8988T (cell line): ENCODE results near the gene GRIA1.

ENCODE experiments used
- DNase-seq: peaks from one replicate; pipeline ENCODE4 v3.0.0; 2011

The GRIA1 gene

DNA sequence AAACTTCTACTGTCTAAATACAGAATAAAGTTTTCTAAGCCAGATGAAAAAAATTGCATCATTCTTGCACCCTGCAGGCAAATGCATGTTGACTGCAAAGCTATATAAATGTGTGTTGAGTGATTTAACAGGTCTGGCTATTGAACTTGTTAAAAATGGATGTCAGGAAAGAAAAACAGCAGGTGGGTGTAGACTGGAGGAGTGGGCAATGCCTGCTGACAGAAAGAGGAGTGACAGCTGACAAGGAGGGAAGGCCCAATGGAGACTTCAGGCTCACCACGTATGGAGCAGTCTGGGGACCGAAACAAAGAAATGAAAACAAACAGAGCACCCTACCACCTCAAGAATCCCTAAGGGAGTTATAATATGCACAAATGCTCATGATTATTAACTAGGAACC is 127.8 kb downstream of the GRIA1 start:
- DNase-seq, result no peak

DNA sequence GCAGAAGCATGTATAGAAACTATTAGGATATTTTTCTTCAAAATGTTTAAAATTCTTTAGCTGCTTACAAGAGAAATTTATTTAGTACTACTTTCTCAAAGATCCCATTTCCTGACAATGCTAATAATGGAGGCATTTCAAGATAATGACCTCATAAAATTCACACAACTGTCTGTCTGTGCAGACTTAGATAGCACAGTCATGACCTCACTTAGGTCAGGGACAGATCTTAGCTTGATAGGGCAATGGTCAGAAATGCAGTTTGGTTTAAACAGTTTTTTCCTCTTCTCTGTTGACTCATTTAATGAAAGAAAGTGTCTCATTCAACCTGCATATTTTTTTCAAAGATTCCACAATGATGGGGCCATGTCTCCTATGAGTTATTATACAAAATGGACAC is 128.4 kb downstream of the GRIA1 start:
- no peak for DNase-seq

DNA sequence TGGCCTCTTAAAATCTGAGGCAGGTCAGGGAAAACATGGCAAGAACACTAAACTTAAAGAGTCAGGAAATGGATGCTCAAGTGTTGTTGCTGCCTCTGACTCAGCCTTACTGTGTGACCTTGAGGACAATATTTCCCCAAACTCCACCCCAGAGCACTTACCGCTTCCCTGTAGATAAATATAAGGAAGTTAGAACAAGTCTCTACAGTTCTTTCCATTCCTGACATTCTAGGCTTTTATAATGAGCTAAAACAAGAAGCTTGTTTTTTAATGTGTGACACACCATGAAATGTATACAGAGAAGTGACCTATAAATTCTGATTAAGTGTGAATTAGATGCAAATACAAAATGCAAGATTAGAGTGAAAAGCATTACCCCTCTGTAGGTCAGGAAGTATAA is 129.3 kb downstream of the GRIA1 start:
- DNase-seq, result no peak

DNA sequence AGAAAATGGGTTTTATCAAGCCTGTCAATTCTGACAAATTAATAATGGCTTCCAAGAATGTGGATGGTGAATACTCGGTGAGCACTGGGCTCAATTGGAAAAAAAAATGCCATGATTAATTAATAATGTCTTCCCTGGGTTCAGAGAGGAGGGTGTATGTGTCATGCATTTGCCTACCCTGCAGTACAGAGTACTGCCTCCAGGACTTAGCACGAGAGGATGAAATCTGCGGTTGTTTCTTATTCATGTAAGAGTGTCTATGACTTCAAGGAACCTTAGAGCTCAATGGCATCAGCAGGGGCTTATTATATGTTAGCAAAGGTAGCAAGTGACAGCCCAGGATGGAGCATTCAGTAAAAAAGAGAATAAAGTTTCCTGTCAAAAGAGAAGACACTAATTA is 132.7 kb downstream of the GRIA1 start:
- DNase-seq, result no peak

DNA sequence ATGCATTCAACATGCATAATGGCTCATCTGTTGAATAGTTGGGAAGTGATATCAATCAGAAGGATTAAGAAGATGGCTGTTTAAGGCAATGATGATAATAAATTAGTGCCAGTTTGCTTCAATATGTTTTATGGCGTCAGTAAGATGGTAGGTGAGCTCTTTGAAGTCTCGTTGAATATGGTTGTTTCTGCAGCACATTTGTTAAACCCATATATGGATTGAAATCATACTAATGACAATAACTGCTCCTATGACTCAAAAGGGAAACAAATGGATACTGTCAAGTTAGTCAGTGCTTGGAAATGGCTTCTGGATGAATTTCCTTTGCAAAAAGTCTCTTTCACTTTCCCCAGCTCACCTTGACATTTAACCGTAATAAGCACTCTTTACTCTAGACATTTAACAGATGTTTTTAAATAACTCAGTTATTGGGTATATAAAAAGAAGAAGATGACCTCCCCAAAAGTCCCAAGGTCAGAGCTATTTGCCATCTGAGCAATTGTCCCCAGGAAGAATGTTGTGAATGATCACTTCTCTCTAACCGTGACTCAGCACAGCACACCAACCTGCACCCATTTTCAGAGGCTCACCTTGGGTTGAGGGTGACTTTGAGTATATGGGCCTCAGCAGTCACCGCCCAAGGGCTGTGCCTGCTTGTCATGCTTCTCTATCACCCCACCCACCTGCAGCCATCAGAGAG is 133.4 kb downstream of the GRIA1 start:
- DNase-seq, result no peak

DNA sequence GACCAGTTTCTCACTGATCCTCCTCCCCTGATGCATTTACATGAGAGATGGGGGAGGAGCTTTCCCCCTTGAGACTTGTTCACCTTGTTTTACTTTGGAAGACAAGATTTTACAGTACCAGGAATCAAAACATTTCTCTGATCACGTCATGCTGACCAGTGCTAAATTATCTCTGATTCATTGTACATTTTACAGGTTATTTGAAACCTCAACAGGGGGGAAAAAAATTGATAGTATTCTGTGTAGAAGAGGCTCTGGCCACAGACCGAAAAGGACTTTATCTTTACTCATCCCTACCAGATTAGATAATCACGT is 133.9 kb downstream of the GRIA1 start:
- no peak for DNase-seq

DNA sequence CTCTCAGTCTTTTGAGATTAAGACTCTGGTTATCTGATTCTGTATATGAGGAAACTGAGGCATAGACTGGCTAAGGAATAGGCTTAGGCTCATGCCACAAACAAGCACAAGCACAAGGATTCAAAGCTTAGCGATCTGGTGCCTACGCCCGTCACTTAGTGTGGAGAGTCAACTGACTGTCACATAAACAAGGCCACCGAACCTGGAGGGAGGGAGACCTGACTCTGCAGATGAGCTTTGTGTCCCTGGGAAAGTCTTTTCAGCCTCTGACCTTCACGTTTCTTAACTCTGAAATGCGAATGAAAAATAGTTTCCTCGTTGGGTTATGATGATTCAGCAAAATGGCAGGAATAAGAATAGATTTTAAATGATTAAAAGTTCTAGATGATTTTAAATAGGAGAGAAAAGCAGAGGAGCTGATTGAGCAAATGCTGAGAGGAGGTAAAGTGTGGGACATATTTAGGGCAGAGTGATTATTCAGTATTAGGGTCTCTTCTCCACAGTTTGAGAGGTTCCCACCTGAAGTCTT is 135.4 kb downstream of the GRIA1 start:
- DNase-seq, result no peak

DNA sequence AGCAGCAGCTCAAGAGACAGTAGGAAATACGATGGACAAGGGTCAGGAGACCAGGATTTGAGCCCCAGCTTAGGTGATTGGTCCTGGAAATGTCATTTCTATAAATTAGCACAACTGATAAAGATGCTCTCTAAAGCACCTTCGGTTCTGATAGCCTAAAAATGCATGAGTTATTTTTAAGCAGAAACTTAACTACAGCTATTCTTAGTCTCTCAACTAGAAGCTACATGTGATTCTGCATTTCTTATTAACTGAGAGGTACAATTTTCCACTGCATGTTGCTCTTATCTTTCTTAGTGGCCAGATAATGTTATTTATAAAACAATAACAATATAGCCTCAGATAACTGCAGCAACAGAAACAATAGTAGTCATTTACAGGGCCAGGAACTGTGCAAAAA is 136.4 kb downstream of the GRIA1 start:
- no peak for DNase-seq

DNA sequence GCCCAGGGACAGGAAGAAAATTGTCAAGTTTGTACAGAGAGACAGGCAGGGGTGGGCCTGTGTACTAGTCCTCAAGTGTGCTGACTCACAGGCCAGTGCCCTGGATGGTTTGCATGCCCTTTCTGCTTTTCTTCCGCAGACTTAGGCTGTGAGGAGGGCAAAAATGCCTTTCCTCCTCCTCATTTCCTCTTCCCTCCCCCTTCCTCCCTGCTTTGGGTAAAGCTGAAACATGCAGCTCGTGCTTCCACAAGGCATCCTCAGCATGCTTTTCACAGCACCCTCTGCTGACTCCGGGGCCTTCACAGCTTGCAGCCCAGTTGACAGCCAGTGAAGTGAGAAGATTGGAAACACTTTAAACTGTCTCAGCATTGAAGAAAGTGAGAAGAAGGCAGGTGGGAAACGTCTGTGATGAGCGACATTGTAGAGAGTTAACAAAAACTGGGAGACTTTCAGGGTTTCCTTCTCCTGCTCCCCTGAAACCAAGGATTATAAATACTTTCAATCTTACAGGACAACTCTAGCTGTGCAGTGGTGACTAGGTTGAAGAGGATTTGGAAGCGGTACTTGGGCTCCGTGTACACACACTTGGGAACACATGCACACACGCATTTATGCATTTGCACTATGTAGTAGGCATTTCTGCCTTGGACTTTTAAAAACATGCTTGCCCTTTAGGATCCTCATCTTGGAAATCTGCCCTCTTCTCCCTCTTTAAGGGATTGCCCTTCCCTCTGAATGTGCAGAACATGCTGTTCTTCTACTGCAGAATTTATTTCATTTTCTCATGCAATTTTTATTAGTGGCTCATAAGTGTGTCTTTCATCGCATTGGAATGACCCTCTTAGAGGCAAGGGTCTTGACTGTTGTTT is 138.8 kb downstream of the GRIA1 start:
- peak; percentile 14 for DNase-seq

DNA sequence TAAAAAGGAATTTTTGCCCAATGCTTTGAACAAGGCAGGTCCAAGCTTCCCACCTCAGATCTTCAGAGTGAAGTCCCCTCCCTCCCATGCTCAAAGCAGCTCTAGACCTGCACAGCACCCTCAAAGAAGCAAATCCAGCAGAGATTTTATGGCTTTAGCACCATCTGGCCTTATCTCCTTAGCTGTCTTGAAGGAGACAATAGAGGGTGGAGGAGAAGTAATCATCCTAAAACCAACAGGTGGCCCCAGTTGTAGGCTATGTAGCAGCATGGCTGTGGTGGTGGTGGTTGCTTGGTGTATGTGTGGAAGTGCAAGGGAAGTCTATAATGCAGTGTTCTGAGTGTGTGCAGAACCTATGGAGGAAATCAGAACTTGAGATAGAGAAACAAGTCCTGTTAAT is 140.1 kb downstream of the GRIA1 start:
- DNase-seq, result no peak

DNA sequence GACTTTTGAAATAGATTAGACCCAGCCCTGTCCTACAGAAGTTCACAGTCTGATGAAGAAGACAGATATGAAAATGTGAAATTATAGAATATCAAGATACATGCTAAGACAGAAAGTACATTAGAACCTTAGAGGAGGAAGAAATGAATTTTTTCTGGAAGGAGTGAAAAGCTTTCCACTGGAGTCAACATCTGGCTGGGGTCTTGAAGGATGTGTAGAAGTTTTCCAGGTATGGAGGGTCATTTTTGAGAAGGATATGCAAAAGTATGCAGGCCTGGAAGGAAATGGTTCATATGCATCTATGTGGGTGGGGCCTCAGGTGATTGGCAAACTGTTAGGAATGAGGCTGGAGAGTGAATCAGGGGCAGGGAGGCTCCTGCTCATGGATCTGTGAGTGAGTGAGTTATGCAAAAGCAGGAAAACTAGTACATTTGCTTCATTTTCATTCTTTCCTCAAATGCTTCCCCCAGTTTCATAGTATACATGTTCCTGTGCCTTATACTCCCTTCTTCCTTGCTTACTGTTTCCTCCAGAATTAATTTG is 142.3 kb downstream of the GRIA1 start:
- DNase-seq, result no peak

DNA sequence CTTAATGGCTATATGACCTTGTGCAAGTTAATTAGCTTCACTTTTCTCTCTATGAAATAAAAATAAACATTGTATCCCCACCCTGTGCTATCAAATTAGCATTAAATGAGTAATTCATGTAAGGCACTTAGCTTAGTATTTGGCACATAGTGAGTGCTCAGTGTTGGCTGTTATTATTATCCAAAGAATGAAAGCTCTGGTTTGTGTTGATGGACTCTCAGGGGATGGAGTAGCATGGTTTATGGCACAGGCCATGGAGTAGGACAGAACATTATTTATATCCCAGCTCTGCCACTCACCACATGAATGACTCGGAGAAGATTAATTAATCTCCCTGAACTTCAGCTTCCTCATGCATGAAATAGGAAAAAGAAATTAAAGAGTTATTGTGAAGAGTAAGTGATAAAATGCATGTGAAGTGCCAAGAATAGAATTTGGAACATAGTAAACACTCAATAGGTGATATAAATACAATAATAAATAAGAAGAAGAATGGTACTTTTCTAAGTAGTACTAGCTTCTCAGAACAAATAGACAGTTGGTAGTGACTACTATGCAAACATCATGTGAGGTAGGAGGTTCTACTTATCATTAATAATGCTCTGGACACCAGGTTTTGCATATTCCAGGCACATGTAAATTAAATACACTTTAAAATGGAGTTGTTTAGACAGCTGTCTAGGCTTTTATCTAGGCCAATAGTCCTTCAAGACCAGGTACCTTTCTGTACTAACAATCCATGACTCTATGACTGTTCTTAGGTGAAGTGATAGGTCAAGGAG is 146.4 kb downstream of the GRIA1 start:
- no peak for DNase-seq

DNA sequence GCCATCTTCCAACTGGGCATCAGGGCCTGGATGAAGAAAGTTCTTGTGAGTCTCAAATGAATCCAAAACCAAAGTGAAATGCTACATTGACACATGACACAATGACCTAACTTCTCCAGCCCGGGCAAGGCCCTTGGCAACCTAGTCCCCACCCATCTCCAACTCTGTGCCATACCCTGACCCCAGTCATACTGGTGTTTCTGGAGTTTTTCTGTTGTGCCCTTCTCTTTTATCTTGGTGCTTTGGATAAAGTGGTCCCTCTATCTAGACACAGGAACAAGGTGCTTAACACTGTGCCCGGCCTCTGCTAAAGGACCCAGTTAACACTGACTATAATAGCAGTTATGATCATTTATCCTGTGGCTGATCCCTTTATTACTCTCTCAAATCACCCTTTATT is 149.8 kb downstream of the GRIA1 start:
- no peak for DNase-seq

DNA sequence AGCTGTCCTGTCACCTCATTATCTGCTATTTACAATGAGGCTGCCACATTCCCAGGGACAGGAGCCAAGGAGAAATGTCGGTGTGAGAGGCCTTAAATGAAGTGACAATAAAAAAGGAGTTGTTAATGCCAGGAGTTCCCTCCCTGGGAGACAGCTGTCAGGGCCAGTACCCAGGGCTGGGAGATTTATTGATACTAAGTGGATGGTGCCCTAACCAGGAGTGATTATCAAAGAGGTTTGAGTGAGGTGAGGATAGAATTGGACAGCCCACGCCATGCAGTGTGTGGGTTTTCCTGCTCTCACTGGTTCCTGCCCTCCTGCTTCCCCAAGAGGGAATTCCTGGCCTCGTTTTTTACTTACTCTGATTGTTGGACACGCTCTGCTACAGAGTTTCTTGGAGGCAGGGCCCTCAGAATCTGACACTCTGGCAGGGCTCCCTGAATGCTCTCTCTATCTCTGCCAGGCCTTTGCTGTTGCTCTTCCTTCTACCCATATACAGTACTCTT is 150.8 kb downstream of the GRIA1 start:
- DNase-seq, result no peak

DNA sequence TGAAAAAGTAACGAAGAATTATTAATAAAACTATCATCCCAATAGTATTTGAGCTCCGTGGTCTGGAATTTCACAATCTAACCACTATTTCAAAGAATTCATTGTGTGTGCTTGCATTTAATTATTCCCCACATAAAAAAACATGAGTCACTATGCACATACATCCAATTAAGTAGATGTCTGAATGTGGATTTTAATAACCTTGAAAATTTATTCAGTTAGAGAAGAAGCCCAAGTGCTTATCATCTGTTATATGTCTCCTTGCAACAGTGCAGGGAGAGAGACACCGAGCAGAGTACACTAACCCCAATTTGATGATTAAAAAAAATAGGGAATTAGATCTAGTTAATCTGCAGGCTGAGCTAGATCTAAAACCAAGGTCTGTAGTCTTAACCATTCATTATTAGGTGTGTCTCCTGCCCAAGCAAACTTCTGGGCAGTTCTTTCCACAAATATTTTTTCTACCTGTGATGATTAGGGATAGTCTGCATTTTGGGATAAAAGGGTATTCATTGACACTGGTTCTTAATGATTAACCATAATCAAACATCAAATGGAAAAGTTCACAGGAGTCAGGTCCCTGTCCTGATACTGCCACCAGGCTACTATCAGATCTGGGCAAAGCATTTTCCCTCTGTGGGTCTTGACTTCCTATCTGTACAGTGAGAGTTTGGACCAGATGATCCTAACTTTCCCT is 164.2 kb downstream of the GRIA1 start:
- no peak for DNase-seq

DNA sequence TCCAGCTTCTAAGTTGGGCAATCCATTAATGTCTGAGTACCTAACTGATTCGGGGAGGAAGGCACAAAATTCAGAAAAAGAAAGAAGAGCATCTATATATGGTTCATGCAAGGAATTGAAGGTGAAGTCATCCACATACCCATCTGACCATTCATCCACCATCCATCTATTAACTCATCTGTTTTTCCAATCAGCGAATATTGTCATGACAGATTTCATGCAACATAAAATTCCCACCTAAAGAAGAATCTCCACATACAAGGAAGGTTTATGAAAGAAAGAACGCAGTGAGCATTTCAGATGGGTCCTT is 164.7 kb downstream of the GRIA1 start:
- no peak for DNase-seq

DNA sequence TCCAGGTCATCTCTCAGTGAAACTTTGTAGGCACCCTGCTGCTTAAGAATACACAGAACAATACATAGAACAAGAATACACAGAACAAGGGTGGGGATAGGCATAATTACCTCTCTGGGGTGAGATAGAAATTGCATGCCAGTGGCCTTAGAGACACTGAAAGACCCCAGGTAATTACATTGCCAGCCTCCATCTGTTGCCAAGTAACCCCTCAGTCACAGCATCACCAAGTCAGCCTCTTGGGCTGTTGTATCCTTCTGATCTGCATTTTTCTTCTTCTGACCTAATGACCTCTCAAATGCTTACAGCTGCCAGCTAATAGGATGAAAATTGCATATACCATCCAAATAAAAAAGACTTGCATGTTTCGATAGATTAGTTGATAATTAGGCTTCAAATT is 167.7 kb downstream of the GRIA1 start:
- DNase-seq, result no peak

DNA sequence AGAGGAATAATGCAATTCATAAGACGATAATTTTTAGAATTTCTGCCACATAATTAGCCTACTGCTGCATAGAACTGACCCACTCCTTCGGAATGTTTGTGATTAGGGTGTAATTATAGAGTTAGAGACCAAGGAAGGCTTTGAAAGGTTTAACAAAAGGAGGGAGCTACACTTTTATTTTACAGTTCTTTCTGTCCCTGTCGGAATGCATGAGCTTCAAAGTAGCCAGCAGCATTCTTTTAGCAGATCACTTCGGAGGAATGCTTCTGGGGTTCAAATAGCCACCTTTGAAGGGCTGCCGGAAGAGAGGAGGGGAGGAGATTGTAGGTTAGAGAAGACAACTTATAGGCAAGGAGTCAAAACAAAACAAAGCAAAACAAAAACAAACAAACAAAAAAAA is 168.1 kb downstream of the GRIA1 start:
- no peak for DNase-seq

DNA sequence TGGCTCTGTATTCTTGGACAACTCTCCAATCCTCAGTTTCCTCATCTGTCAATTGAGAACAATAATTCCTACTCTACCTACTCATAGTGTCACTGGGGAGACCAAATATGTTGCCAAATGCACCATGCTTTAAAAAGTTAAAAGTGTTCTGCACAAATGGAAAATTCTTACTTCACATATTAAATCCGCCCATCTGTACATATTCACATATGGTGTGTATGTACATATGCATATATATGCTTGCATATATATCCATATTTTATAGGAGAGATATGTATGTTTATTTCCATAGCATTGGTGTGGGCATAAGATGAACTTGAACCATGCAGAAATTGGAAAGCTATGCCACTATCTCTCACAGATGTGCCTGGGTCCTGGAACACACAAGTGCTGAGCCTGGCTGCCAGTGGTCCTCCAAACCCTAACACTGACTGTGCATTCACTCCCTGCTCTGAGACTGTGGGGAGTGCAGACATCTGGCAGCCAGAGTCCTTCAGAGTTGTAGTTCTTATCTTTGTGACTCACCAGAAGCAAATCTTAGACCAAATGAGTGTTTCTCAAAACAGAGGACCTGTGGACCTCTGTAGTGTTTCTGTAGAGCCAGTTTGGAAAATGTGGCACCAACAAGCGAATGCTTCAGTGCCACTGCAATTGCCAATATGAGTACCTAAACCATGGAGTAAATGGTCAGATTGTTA is 168.7 kb downstream of the GRIA1 start:
- no peak for DNase-seq

DNA sequence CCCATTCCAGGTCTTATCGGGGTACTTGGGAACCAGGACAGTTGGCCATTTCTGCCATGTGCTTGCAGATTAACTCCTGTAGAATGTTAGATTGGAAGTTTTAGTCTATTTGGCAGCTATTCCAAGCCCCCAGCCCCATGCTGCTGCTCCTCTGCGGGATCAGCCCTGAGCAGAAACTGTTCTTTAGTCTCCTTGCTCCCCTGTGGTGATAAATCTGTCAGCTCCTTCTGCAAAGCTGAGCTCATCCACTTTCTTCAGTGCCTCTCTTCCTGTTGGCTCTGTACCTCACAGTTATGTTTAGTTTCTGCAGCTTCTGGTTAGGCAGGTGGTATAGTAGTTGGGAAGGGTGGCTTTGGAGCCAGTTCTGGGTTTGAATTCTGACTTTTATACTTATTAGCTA is 170.4 kb downstream of the GRIA1 start:
- DNase-seq, result no peak

DNA sequence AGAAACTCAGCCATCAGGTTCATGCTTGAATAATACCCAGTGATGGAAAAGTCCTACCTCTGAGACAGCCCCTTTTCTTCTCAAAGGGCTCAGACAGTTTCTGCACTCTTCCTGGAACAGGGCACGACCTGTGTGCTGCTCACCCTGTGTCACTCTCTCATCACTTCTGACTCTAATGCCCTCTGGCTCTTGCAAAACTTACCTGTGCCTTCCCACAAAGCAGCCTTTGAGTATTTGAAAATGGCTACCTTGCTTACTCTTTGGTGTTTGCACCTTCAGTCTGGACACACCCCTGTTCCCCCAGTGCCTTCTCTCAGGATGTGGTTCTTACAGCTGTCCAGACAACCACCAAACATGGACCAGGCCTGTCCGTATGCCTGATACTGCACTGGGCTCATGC is 171.4 kb downstream of the GRIA1 start:
- no peak for DNase-seq

DNA sequence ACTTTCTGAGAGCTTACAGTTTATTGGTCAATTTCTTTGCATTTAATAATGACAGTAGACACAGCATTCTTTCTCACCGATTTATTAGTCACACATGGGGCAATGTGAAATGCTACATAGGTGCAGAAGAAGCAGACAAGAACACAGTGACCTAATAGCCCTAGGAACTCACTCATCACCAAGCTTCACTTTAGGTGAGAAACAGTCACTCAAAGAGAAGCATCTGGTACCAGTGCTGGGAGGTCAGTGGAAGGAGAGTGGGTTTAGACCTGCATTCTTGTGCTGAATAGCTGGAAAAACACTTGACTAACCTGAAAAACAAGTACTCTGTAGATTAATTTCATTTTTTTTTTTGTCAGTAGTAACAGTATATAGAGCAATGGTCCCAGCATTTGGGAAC is 179.6 kb downstream of the GRIA1 start:
- no peak for DNase-seq
